Neural progenitor cell (in vitro differentiated cells): Measurements from ENCODE around the gene MROH9. TPM values are rescaled to one million over a fixed set of nuclear protein-coding genes. Genes with fewer than 3 reads are reported as not detected.

Source experiments
- DNase-seq: peaks from one replicate; pipeline ENCODE4 v3.0.0-alpha.2; 2016; ENCODE audit warnings: low spot score
- H2AFZ ChIP-seq: fragments of 200-600 bp; sonication (generic); replicated peaks from 2 replicates; pipeline ENCODE4 v1.6.1; 2016; ENCODE audit warnings: antibody characterized with exemption
- H3F3A ChIP-seq: fragments of 200-600 bp; sonication (generic); 2 replicates; pipeline ENCODE4 v1.6.1; 2016; ENCODE audit warnings: antibody characterized with exemption, low read depth
- H3K27ac ChIP-seq: fragments of 200-600 bp; sonication (generic); 2 replicates; pipeline ENCODE4 v1.5.1; 2016; ENCODE audit warnings: mild to moderate bottlenecking
- H3K27me3 ChIP-seq: fragments of 200-600 bp; sonication (generic); 2 replicates; pipeline ENCODE4 v1.6.1; 2016; ENCODE audit warnings: mild to moderate bottlenecking, moderate library complexity
- H3K36me3 ChIP-seq: fragments of 200-600 bp; sonication (generic); 2 replicates; pipeline ENCODE4 v1.5.1; 2016
- H3K4me1 ChIP-seq: fragments of 200-600 bp; sonication (generic); 2 replicates; pipeline ENCODE4 v1.6.1; 2016; ENCODE audit warnings: mixed run types
- H3K4me2 ChIP-seq: fragments of 200-600 bp; sonication (generic); 2 replicates; pipeline ENCODE4 v1.6.1; 2016
- H3K4me3 ChIP-seq: fragments of 200-600 bp; sonication (generic); 2 replicates; pipeline ENCODE4 v1.5.1; 2016
- H3K79me2 ChIP-seq: fragments of 200-600 bp; sonication (generic); 2 replicates; pipeline ENCODE4 v1.6.1; 2016; ENCODE audit warnings: low read depth
- H3K9ac ChIP-seq: fragments of 200-600 bp; sonication (generic); 2 replicates; pipeline ENCODE4 v1.6.1; 2016
- H3K9me3 ChIP-seq: fragments of 200-600 bp; sonication (generic); 2 replicates; pipeline ENCODE4 v1.5.1; 2016; ENCODE audit warnings: low read depth
- H4K20me1 ChIP-seq: fragments of 200-600 bp; sonication (generic); 2 replicates; pipeline ENCODE4 v1.6.1; 2016; ENCODE audit warnings: low read depth
- H3K27ac Mint-ChIP-seq: 3 replicates; pipeline ENCODE4 v1.8.0; 2021; ENCODE audit warnings: mixed read lengths
- H3K27me3 Mint-ChIP-seq: 2 replicates; pipeline ENCODE4 v1.8.0; 2022; ENCODE audit warnings: low read depth, mild to moderate bottlenecking, inconsistent platforms, moderate library complexity, mixed read lengths; ENCODE audit not compliant: insufficient read depth
- H3K36me3 Mint-ChIP-seq: 3 replicates; pipeline ENCODE4 v1.8.0; 2021; ENCODE audit warnings: mixed read lengths
- H3K4me1 Mint-ChIP-seq: 3 replicates; pipeline ENCODE4 v1.8.0; 2021; ENCODE audit warnings: mixed read lengths
- H3K4me3 Mint-ChIP-seq: 3 replicates; pipeline ENCODE4 v1.8.0; 2021; ENCODE audit warnings: mild to moderate bottlenecking, moderate library complexity, mixed read lengths
- H3K9me3 Mint-ChIP-seq: 3 replicates; pipeline ENCODE4 v1.8.0; 2020; ENCODE audit warnings: mixed read lengths
- CTCF ChIP-seq: fragments of 200-600 bp; sonication (generic); IDR thresholded peaks from 2 replicates; pipeline ENCODE4 v1.5.1; 2017; ENCODE audit warnings: antibody characterized with exemption, mild to moderate bottlenecking
- EZH2 ChIP-seq: fragments of 200-600 bp; sonication (generic); IDR thresholded peaks from 2 replicates; pipeline ENCODE4 v1.6.1; 2017; ENCODE audit warnings: antibody characterized with exemption, mild to moderate bottlenecking, moderate library complexity
- EZH2phosphoT487 ChIP-seq: fragments of 200-600 bp; sonication (generic); IDR thresholded peaks from 2 replicates; pipeline ENCODE4 v1.6.1; 2017; ENCODE audit warnings: antibody characterized with exemption
- total RNA-seq: library from RNA; depleted of rRNA; stranded (reverse); fragments of >200 nt; gene quantifications from 2 replicates; pipeline ENCODE4 v1.2.3, GENCODE V29; 2015; ENCODE audit warnings: low replicate concordance

The MROH9 gene
- total RNA-seq, 1 donor from 2014 or later, result not detected

- Histone ChIP-seq H3K9ac (no peak overlapping the region), H2AFZ (no peak overlapping the region), H3K4me2 (no peak overlapping the region), H3K27me3 (no peaks in the 10 kb centered on the region), H3K9me3 (no peaks in the 10 kb centered on the region), H3K36me3 (no peaks in the 10 kb centered on the region), H3F3A (no peaks in the 10 kb centered on the region), H3K27ac (no peak overlapping the region), H3K4me3 (no peak overlapping the region), H3K79me2 (no peaks in the 10 kb centered on the region), H3K4me1 (no peaks in the 10 kb centered on the region), H4K20me1 (no peaks in the 10 kb centered on the region)
- TF ChIP-seq EZH2 (no peak), EZH2phosphoT487 (no peak), CTCF (no peak)
- no peak for DNase-seq
- Mint-ChIP-seq H3K27ac (no peak overlapping the region), H3K4me3 (no peak overlapping the region), H3K36me3 (no peaks in the 10 kb centered on the region), H3K4me1 (peaks cover 2% of the 10 kb centered on the region), H3K27me3 (peaks cover 3% of the 10 kb centered on the region), H3K9me3 (peaks cover 3% of the 10 kb centered on the region)
Measured at GRCh38 chr1:171055966-171056643, 120.8 kb downstream of the MROH9 start.

GRCh38 chr1:171061425-171062143, 126.2 kb downstream of the MROH9 start:
- H3K4me1 Mint-ChIP-seq, result no peaks in the 10 kb centered on the region
- H3K27ac Mint-ChIP-seq, result no peak overlapping the region
- Histone ChIP-seq H3K9me3 (no peaks in the 10 kb centered on the region), H3F3A (no peaks in the 10 kb centered on the region), H3K27me3 (no peaks in the 10 kb centered on the region), H3K9ac (no peak overlapping the region), H2AFZ (no peak overlapping the region), H3K79me2 (no peaks in the 10 kb centered on the region), H3K4me3 (no peak overlapping the region), H4K20me1 (no peaks in the 10 kb centered on the region), H3K27ac (no peak overlapping the region), H3K4me2 (no peak overlapping the region), H3K36me3 (no peaks in the 10 kb centered on the region), H3K4me1 (no peaks in the 10 kb centered on the region)
- H3K36me3 Mint-ChIP-seq, result no peaks in the 10 kb centered on the region
- H3K27me3 Mint-ChIP-seq, result no peaks in the 10 kb centered on the region
- no peak overlapping the region for H3K4me3 Mint-ChIP-seq
- no peak for DNase-seq
- no peak for TF ChIP-seq CTCF
- TF ChIP-seq EZH2, result no peak
- TF ChIP-seq EZH2phosphoT487, result no peak
- no peaks in the 10 kb centered on the region for H3K9me3 Mint-ChIP-seq

- Mint-ChIP-seq H3K27me3 (no peaks in the 10 kb centered on the region), H3K36me3 (no peaks in the 10 kb centered on the region)
Measured at GRCh38 chr1:171062902-171063301, 127.6 kb downstream of the MROH9 start.

More at GRCh38 chr1:171062902-171063301, 127.6 kb downstream of the MROH9 start:
- Mint-ChIP-seq H3K9me3 (no peaks in the 10 kb centered on the region), H3K4me3 (no peak overlapping the region), H3K27ac (no peak overlapping the region), H3K4me1 (no peaks in the 10 kb centered on the region)
- no peaks in the 10 kb centered on the region for H3K27me3 ChIP-seq
- H3K9me3 ChIP-seq, result no peaks in the 10 kb centered on the region
- no peaks in the 10 kb centered on the region for H3K36me3 ChIP-seq
- no peak for DNase-seq
- TF ChIP-seq CTCF, result no peak
- TF ChIP-seq EZH2, result no peak
- no peak for TF ChIP-seq EZH2phosphoT487
- H4K20me1 ChIP-seq, result no peaks in the 10 kb centered on the region
- no peaks in the 10 kb centered on the region for H3F3A ChIP-seq
- H3K4me1 ChIP-seq, result no peaks in the 10 kb centered on the region
- no peaks in the 10 kb centered on the region for H3K79me2 ChIP-seq
- no peak overlapping the region for H3K4me2 ChIP-seq
- H2AFZ ChIP-seq, result no peak overlapping the region
- no peak overlapping the region for H3K4me3 ChIP-seq
- no peak overlapping the region for H3K27ac ChIP-seq
- no peak overlapping the region for H3K9ac ChIP-seq
